Heart left ventricle (tissue), 16 donors: ENCODE measurements around the gene RNU1-3. TPM values are rescaled to one million over a fixed set of nuclear protein-coding genes. Genes with fewer than 3 reads are reported as not detected.
"Not testable (repeated sequence)": the region's sequence is repeated elsewhere in the genome, so short reads cannot be mapped to it uniquely, and the experiment has no call there.

Source experiments
- ATAC-seq, 4 donors: fragments of 200-7000 bp; cut with Tn5 transposase; one replicate each; pipeline ENCODE4 v1.9.1; 2020 to 2022; ENCODE audit warnings: moderate library complexity in 4 of 4, mild to moderate bottlenecking in 3 of 4, moderate number of reproducible peaks in 1 of 4
- DNase-seq, 5 donors: peaks; one replicate each; pipeline ENCODE4 v3.0.0-alpha.2; 2020
- H3K27ac ChIP-seq, 12 donors: fragments of 200-600 bp; sonication (generic) in 4 of 12; one replicate each; pipeline versions ENCODE4 v1.5.0 to v1.8.0; 2016 to 2022; ENCODE audit warnings: mild to moderate bottlenecking in 2 of 12
- H3K27me3 ChIP-seq, 9 donors: fragments of 200-600 bp; sonication (generic) in 2 of 9; one replicate each; pipeline versions ENCODE4 v1.5.1 to v1.8.0; 2016 to 2022; ENCODE audit warnings: mild to moderate bottlenecking in 3 of 9
- H3K36me3 ChIP-seq, 9 donors: fragments of 200-600 bp; sonication (generic) in 2 of 9; one replicate each; pipeline versions ENCODE4 v1.5.0 to v1.8.0; 2018 to 2022; ENCODE audit warnings: mild to moderate bottlenecking in 2 of 9
- H3K4me1 ChIP-seq, 12 donors: fragments of 200-600 bp; sonication (generic) in 4 of 12; one replicate each; pipeline versions ENCODE4 v1.5.0 to v1.8.0; 2016 to 2022; ENCODE audit warnings: mild to moderate bottlenecking in 3 of 12
- H3K4me3 ChIP-seq, 12 donors: fragments of 200-600 bp; sonication (generic) in 4 of 12; one replicate each; pipeline versions ENCODE4 v1.5.0 to v1.8.0; 2017 to 2022; ENCODE audit warnings: mild to moderate bottlenecking in 9 of 12, moderate library complexity in 4 of 12
- H3K9me3 ChIP-seq, 12 donors: fragments of 200-600 bp; sonication (generic) in 4 of 12; one replicate each; pipeline versions ENCODE4 v1.5.0 to v1.8.0; 2016 to 2022; ENCODE audit warnings: mild to moderate bottlenecking in 1 of 12
- CTCF ChIP-seq, 12 donors: fragments of 200-600 bp; sonication (generic) in 4 of 12; IDR thresholded peaks; one replicate each; pipeline versions ENCODE4 v1.5.0 to v1.8.0; 2018 to 2022; ENCODE audit warnings: antibody characterized with exemption in 12 of 12, mild to moderate bottlenecking in 5 of 12
- POLR2A ChIP-seq, 2 donors: fragments of 450-650 bp; IDR thresholded peaks; one replicate each; pipeline ENCODE4 v1.6.1; 2017; ENCODE audit warnings: antibody characterized with exemption in 2 of 2, mild to moderate bottlenecking in 2 of 2, moderate library complexity in 2 of 2
- WGBS, 4 donors: extraction: QIAGEN DNeasy Blood & Tissue Kit in 2 of 4; methylation state at CpG; one replicate each; pipeline versions ENCODE4 v1.1.5 to v1.1.7; 2013 to 2018; 5-methylcytosine and 5-hydroxymethylcytosine counted together
- intact Hi-C, 10 donors: fragments of 100-400 bp; cut with DNase I; formaldehyde crosslinking; loops; one replicate each; pipeline versions ENCODE4 v1.11.1 to v1.14.2; 2022
- polyA plus RNA-seq, 2 donors: library from polyadenylated mRNA; stranded (reverse); fragments of 200-250 nt; gene quantifications; one replicate each; pipeline ENCODE4 v1.2.3, GENCODE V29; 2013
- total RNA-seq, 9 donors: library from RNA; depleted of rRNA in 2 of 9; stranded (reverse); fragments of >200 nt in 2 of 9; fragmentation: NEBNext Ultra II Directional in 3 of 9; extraction: Animal tissue kit (Norgen Biotek cat#: 25700) in 3 of 9; gene quantifications; one replicate each; pipeline versions ENCODE4 v1.1.0 to v1.2.4, GENCODE V29; 2016 to 2023
- donor health status: ischemic (EF 13 %, LVEDD 7.1; RV severe dilation, severe dysfunction).
- donor health status: healthy with polysubstance abuse.
- donor health status: DM: no; HTN: yes; CAD: no.
- donor health status: DM: no; HTN: no; CAD: no.
- donor health status: ischemic (EF 25% LVEDD 6.9; RV normal size, moderate dysfunction).
- donor health status: ischemic (EF 25% LVEDD 5.7; RV mildly dilated, moderate dysfunction).
- donor health status: healthy.
- donor health status: DM: yes; HTN: yes; CAD: no.
- donor health status: ischemic (EF 35%, LVEDD 5.7; RV mildly dilated, moderate dysfunction).
- donor health status: nonischemic (EF 11% LVEDD 7.7; RV severe dilation, severe dysfunction).
- donor health status: DM: yes; HTN: yes; CAD: no.
- donor health status: PGD.
- donor health status: ischemic (EF 29% LVEDD 5.4; RV normal size, mild dysfunction).
- donor health status: nonischemic (EF 23%, LVEDD 6.1; RV moderate dilation, normal function).

The RNU1-3 gene
- total and polyA plus RNA-seq, 11 donors = 364 to 3,776 (median 2,470) TPM; not detected in 4

DNA sequence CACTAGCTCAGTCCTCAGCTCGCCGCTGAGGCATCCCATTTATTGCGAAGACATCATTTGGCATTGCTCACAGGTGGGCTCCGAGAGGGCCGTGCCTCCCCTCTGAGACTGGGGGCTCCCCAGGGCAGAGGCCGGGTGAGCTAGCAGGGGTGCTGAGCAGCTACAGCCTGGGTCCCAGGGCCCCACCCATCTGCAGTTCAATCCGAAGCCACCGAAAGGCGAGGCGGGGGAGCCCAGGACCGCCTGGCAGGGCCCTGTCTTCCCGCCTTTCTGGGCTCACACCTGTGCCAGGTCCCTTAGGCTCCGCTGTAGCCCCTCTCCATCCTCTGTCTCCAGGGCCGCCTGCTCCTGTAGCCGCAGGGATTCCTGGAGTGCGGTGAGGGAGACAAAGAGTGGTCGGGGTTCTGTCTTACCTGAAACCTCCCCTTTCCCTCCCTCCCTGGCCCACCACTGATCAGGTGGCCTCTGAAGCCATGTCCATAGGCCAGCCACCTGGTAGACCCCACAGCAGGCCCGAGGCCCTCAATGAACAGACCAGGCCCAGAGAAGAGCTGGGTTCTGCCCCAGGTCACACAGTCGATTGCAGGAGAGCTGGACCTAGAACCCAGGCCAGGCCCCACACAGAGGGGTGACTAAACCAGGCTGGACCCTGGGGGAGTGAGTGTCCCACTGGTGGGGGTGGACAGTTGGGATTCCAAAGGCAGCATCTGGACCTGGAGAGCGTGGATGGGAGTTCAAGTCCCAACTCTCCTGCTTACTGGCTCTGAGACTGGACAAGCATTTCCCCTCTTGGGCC is 35.3 kb downstream of the RNU1-3 start:
- intact Hi-C loops = loop anchor here in 1 of 10 donors (2.0 to 10.0 kb wide), 2 partner anchors 13 to 93 kb away; no protein-coding TSS in a partner anchor

DNA sequence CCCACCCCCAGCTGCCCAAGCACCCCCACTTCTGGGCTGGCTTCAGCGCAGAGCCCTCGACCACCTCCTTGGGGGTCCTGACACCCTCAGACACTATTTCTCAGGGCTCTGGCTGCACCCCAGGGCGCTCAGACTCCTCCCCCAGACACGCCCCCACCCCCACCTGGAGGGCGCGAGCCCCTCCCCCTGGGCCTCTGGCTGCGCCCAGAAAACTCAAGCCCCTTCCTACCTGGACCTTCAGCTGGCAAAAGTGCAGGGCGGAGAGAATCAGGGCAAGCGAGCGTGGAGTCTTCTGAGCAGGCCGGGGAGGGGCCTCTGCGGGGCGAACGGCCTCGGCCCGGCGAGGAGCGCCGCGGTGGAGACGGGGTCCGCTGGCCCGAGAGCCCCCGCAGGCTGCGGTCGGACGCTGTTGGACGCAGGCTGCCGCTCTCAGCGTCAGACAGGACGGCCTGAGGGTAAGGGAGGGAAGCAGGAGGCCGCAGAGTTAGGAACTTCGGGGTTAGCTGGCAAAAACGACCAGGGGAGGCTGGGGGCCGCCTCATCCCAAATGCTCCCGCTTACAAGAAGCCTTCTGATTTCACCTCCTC is 36.0 kb downstream of the RNU1-3 start:
- H3K27ac ChIP-seq = no peak overlapping the region
- TF ChIP-seq POLR2A (IDR thresholded peaks at IDR 0.05) (no peak), CTCF (IDR thresholded peaks at IDR 0.05) (no peak)
- H3K9me3 ChIP-seq = no peaks in the 10 kb centered on the region
- DNase-seq (peak in 4 of 5 donors; percentile 27 to 79 (median 29)), ATAC-seq (no peak)
- no peak overlapping the region for H3K4me3 ChIP-seq
- peaks cover 5 to 95% (median 90%) of the 10 kb centered on the region in 9 donors for H3K36me3 ChIP-seq
- WGBS, 4 donors = 89 to 94% (median 92%) methylated on average over 36 of the region's 36 CpGs
- intact Hi-C loops = loop anchor here in 1 of 10 donors (10.0 kb wide), 1 partner anchor 94 kb away; no protein-coding TSS in a partner anchor
- H3K4me1 ChIP-seq = peaks cover 0 to 4% (median 0%) of the 10 kb centered on the region in 12 donors
- no peaks in the 10 kb centered on the region for H3K27me3 ChIP-seq

More for the DNA sequence above, 35.3 kb downstream of the RNU1-3 start:
- no peak for TF ChIP-seq CTCF (IDR thresholded peaks at IDR 0.05)
- TF ChIP-seq POLR2A (IDR thresholded peaks at IDR 0.05) = no peak
- peak in 1 of 4 donors; percentile 2 for ATAC-seq
- Histone ChIP-seq H3K36me3 (peaks cover 5 to 92% (median 83%) of the 10 kb centered on the region in 9 donors), H3K9me3 (no peaks in the 10 kb centered on the region), H3K4me1 (peaks cover 0 to 4% (median 0%) of the 10 kb centered on the region in 12 donors), H3K27ac (no peak overlapping the region), H3K27me3 (no peaks in the 10 kb centered on the region), H3K4me3 (no peak overlapping the region)
- DNase-seq = peak in 4 of 5 donors; percentile 24 to 75 (median 34)
- 86 to 94% (median 91%) methylated on average over 20 of the region's 20 CpGs for WGBS, 4 donors

DNA sequence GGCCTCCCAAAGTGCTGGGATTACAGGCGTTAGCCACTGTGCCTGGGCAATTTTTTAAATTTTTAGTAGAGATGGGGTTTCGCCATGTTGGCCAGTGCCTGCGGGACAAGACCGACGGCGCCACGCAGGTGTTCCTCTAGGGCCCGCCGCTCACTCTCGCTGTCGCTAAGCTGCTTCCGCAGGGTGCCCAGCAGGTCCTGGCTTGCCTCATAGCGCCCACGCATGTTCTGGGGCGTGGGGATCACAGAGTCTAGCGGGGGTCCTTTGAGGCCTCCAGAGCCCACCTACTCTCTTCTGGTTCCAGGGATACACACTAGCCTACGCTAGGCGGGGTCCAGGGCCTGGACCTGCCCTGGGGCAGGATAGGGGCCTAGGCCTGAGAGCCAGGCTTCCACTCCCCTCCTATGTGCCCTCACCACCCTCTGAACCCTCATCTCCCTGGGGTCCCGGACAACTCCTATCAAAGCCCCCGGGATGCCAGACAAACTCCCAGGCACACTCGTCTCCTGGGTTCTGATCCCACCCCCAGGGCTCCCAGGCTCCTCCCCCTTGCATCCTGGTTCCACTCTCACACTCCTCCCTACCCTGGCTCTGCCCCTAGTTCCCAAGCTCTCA is 36.7 kb downstream of the RNU1-3 start:
- 95 to 97% (median 95%) methylated on average over 21 of the region's 21 CpGs for WGBS, 4 donors
- not testable (repeated sequence) for ATAC-seq, H3K27me3 ChIP-seq, H3K4me1 ChIP-seq, H3K27ac ChIP-seq, H3K4me3 ChIP-seq, H3K9me3 ChIP-seq
- peak in 4 of 5 donors; percentile 20 to 69 (median 32) for DNase-seq
- peaks cover 8 to 99% (median 95%) of the 10 kb centered on the region in 9 donors for H3K36me3 ChIP-seq
- intact Hi-C loops = loop anchor here in 1 of 10 donors (10.0 kb wide), 1 partner anchor 95 kb away; no protein-coding TSS in a partner anchor

DNA sequence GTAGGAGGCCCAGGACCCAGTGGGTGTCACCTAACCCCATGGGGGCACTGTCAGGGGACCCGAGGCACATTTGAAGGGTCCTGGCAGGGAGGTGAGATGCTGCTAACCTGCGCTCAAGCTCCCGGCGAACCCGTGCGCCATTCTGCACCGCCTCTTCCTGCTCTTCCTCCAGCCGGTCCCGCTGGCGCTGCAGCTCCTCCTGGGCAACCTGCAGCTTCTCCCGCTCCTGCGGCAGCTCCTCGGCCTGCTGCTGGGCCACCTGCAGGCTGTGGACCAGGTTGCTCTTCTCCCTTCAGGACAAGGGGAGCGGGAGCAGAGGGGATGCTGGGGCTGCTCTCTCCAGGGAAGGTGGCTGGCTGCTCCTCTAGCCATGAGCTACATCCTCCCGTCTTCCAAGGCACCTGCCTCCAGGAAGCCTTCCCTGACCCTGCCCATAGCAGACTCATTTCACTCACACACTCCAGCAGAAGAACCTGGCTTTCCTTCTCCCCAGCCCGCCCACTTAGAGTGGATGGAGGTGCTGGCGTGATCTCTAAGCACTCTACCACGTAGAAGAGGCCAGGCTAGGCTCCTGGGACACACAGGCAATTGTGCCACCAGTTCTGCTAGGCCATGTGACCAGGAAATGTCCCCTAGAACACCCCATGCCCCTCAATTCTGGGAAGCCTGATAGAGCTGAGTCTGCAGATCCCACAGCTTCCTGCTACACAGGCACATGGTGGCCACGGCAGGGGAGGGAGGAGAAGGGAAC is 38.2 kb downstream of the RNU1-3 start:
- Histone ChIP-seq H3K9me3 (no peaks in the 10 kb centered on the region), H3K27ac (no peak overlapping the region), H3K27me3 (no peaks in the 10 kb centered on the region), H3K4me3 (no peak overlapping the region), H3K4me1 (peaks cover 0 to 4% (median 0%) of the 10 kb centered on the region in 12 donors), H3K36me3 (peaks cover 6 to 99% (median 97%) of the 10 kb centered on the region in 9 donors)
- intact Hi-C loops = no loop called here
- TF ChIP-seq CTCF (IDR thresholded peaks at IDR 0.05) (no peak), POLR2A (IDR thresholded peaks at IDR 0.05) (no peak)
- ATAC-seq (no peak), DNase-seq (peak in 4 of 5 donors; percentile 26 to 75 (median 30))
- 91 to 92% (median 91%) methylated on average over 19 of the region's 19 CpGs for WGBS, 4 donors

GRCh38 chr1:16626409-16626983 is 40.3 kb downstream of the RNU1-3 start:
- H3K27me3 ChIP-seq, intact Hi-C loops, H3K4me3 ChIP-seq, H3K4me1 ChIP-seq, H3K27ac ChIP-seq, H3K9me3 ChIP-seq: not testable (repeated sequence)
- peak in 1 of 4 donors; percentile 7 for ATAC-seq
- WGBS, 4 donors = 81 to 85% (median 81%) methylated on average over 14 to 15 of the region's 15 CpGs
- H3K36me3 ChIP-seq = peaks cover 3 to 99% (median 93%) of the 10 kb centered on the region in 9 donors
- peak in 4 of 5 donors; percentile 18 to 52 (median 22) for DNase-seq
